Lower lobe of right lung (tissue), 2 donors: ENCODE measurements around the gene ELP5. TPM values are rescaled to one million over a fixed set of nuclear protein-coding genes. Genes with fewer than 3 reads are reported as not detected.

Experiments
- ATAC-seq, 2 donors: fragments of 200-7000 bp; cut with Tn5 transposase; one replicate each; pipeline ENCODE4 v1.9.1; 2020 to 2022; ENCODE audit warnings: mild to moderate bottlenecking in 2 of 2, moderate library complexity in 2 of 2
- DNase-seq: peaks from one replicate; pipeline ENCODE4 v3.0.0-alpha.2; 2020
- H3K27ac ChIP-seq: fragments of 200-600 bp; one replicate; pipeline ENCODE4 v1.8.0; 2022
- H3K27me3 ChIP-seq: fragments of 200-600 bp; one replicate; pipeline ENCODE4 v1.8.0; 2022; ENCODE audit warnings: low read depth
- H3K36me3 ChIP-seq: fragments of 200-600 bp; one replicate; pipeline ENCODE4 v1.8.0; 2022; ENCODE audit warnings: mild to moderate bottlenecking
- H3K4me1 ChIP-seq: fragments of 200-600 bp; one replicate; pipeline ENCODE4 v1.8.0; 2022
- H3K4me3 ChIP-seq: fragments of 200-600 bp; one replicate; pipeline ENCODE4 v1.8.0; 2022; ENCODE audit warnings: mild to moderate bottlenecking
- H3K9me3 ChIP-seq: fragments of 200-600 bp; one replicate; pipeline ENCODE4 v1.8.0; 2022
- CTCF ChIP-seq: fragments of 200-600 bp; IDR thresholded peaks from one replicate; pipeline ENCODE4 v1.8.0; 2022; ENCODE audit warnings: antibody characterized with exemption, mild to moderate bottlenecking
- intact Hi-C: fragments of 100-400 bp; cut with DNase I; formaldehyde crosslinking; loops from one replicate; pipeline ENCODE4 v1.11.0; 2022
- total RNA-seq: library from RNA; stranded (reverse); fragmentation: NEBNext Ultra II Directional; extraction: Animal tissue kit (Norgen Biotek cat#: 25700); gene quantifications from one replicate; pipeline ENCODE4 v1.2.1, GENCODE V29; 2021
- donor health status: DM: no; HTN: yes; CAD: no; lungs with severe emphysema.

ELP5 gene
- total RNA-seq, 1 donor from 2014 or later: 33.2 TPM

GRCh38 chr17:7217113-7217987 lies 34.7 kb upstream of the ELP5 start:
- H3K4me1 ChIP-seq: peaks cover 72% of the 10 kb centered on the region
- H3K36me3 ChIP-seq: peaks cover 12% of the 10 kb centered on the region
- H3K27me3 ChIP-seq: no peaks in the 10 kb centered on the region
- ATAC-seq (no peak), DNase-seq (no peak)
- no peak for TF ChIP-seq CTCF
- intact Hi-C loops: no loop called here
- peak overlapping the region; percentile 68 for H3K27ac ChIP-seq
- peak overlapping the region; percentile 49 for H3K4me3 ChIP-seq
- no peaks in the 10 kb centered on the region for H3K9me3 ChIP-seq

GRCh38 chr17:7218166-7218565 lies 33.8 kb upstream of the ELP5 start:
- intact Hi-C loops: no loop called here
- Histone ChIP-seq H3K9me3 (no peaks in the 10 kb centered on the region), H3K27ac (peak overlapping the region; percentile 68), H3K4me1 (peaks cover 72% of the 10 kb centered on the region), H3K4me3 (peak overlapping the region; percentile 49), H3K36me3 (peaks cover 20% of the 10 kb centered on the region), H3K27me3 (no peaks in the 10 kb centered on the region)
- no peak for TF ChIP-seq CTCF
- DNase-seq: no peak
- ATAC-seq: no peak

GRCh38 chr17:7218758-7219157 lies 33.3 kb upstream of the ELP5 start:
- DNase-seq (no peak), ATAC-seq (no peak)
- H3K27me3 ChIP-seq: no peaks in the 10 kb centered on the region
- intact Hi-C loops: no loop called here
- peaks cover 26% of the 10 kb centered on the region for H3K36me3 ChIP-seq
- H3K4me3 ChIP-seq: no peak overlapping the region
- peak overlapping the region; percentile 97 for H3K27ac ChIP-seq
- no peaks in the 10 kb centered on the region for H3K9me3 ChIP-seq
- H3K4me1 ChIP-seq: peaks cover 67% of the 10 kb centered on the region
- TF ChIP-seq CTCF: no peak

- Histone ChIP-seq H3K9me3 (no peaks in the 10 kb centered on the region), H3K4me1 (peaks cover 62% of the 10 kb centered on the region), H3K4me3 (peak overlapping the region; percentile 97), H3K27me3 (no peaks in the 10 kb centered on the region), H3K36me3 (peaks cover 32% of the 10 kb centered on the region), H3K27ac (peak overlapping the region; percentile 97)
- no peak for TF ChIP-seq CTCF
- ATAC-seq (no peak), DNase-seq (no peak)
- intact Hi-C loops: no loop called here
These were observed 32.7 kb upstream of the ELP5 start for GRCh38 chr17:7219229-7219811.

GRCh38 chr17:7219812-7220592 lies 32.0 kb upstream of the ELP5 start, which contains the start of the genes ACADVL and DLG4:
ACADVL (plus strand) TSS chr17:7219938; CDS start chr17:7219985, 47 bp downstream.
DLG4 (minus strand) TSS chr17:7219836.
- ATAC-seq: peak; percentile 90 to 93
- Histone ChIP-seq H3K9me3 (no peaks in the 10 kb centered on the region), H3K27me3 (no peaks in the 10 kb centered on the region), H3K4me3 (peak within 1 kb of the TSS; percentile 97), H3K36me3 (peaks cover 38% of the 10 kb centered on the region), H3K27ac (peak within 1 kb of the TSS; percentile 97), H3K4me1 (peaks cover 56% of the 10 kb centered on the region)
- peak; percentile 95 for DNase-seq
- no peak for TF ChIP-seq CTCF
- intact Hi-C loops: no loop called here
